Upper lobe of right lung (tissue), 1 donor: ENCODE results near the gene RASAL2. TPM values are rescaled to one million over a fixed set of nuclear protein-coding genes. Genes with fewer than 3 reads are reported as not detected.
A peak's percentile ranks its signal among the peaks of the same experiment; 100 is the strongest.

Source experiments
- ATAC-seq: fragments of 200-7000 bp; cut with Tn5 transposase; one replicate; pipeline ENCODE4 v1.9.1; 2020; ENCODE audit warnings: mild to moderate bottlenecking, moderate library complexity
- DNase-seq: peaks from one replicate; pipeline ENCODE4 v3.0.0-alpha.2; 2020
- H3K27ac ChIP-seq: fragments of 200-600 bp; one replicate; pipeline ENCODE4 v1.8.0; 2022
- H3K27me3 ChIP-seq: fragments of 200-600 bp; one replicate; pipeline ENCODE4 v1.8.0; 2022; ENCODE audit warnings: mild to moderate bottlenecking
- H3K36me3 ChIP-seq: fragments of 200-600 bp; one replicate; pipeline ENCODE4 v1.8.0; 2022
- H3K4me1 ChIP-seq: fragments of 200-600 bp; one replicate; pipeline ENCODE4 v1.8.0; 2022
- H3K4me3 ChIP-seq: fragments of 200-600 bp; one replicate; pipeline ENCODE4 v1.8.0; 2022; ENCODE audit warnings: mild to moderate bottlenecking
- H3K9me3 ChIP-seq: fragments of 200-600 bp; one replicate; pipeline ENCODE4 v1.8.0; 2022
- CTCF ChIP-seq: fragments of 200-600 bp; IDR thresholded peaks from one replicate; pipeline ENCODE4 v1.8.0; 2022; ENCODE audit warnings: antibody characterized with exemption
- intact Hi-C: fragments of 100-400 bp; cut with DNase I; formaldehyde crosslinking; loops from one replicate; pipeline ENCODE4 v1.11.0; 2022
- total RNA-seq: library from RNA; stranded (reverse); fragmentation: NEBNext Ultra II Directional; extraction: Animal tissue kit (Norgen Biotek cat#: 25700); gene quantifications from one replicate; pipeline ENCODE4 v1.2.1, GENCODE V29; 2021
- donor health status: DM: no; HTN: yes; CAD: no; lungs with severe emphysema.

The RASAL2 gene
- total RNA-seq, 1 donor from 2014 or later: 39.4 TPM

DNA sequence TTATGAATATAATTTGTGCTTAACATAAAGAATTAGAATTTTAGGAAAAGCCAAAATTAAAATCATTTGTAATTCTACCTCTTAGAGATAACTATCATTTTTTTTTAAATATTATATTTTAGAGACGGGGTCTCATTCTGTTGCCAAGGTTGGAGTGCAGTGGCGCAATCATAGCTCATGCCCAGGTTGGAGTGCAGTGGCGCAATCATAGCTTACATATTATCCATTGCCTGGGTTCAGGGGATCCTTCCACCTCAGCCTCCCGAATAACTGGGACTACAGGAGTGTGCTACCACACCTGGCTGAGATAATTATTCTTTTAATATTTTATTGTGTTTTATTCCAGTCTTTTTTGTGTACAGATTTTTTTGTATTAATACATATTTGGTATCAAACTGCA lies 8.3 kb downstream of the RASAL2 start:
- no peak for TF ChIP-seq CTCF
- Histone ChIP-seq H3K4me1 (peaks cover 19% of the 10 kb centered on the region), H3K9me3 (no peaks in the 10 kb centered on the region), H3K27me3 (no peaks in the 10 kb centered on the region), H3K36me3 (no peaks in the 10 kb centered on the region), H3K4me3 (no peak overlapping the region), H3K27ac (no peak overlapping the region)
- DNase-seq (no peak), ATAC-seq (peak; percentile 53)
- intact Hi-C loops: no loop called here

DNA sequence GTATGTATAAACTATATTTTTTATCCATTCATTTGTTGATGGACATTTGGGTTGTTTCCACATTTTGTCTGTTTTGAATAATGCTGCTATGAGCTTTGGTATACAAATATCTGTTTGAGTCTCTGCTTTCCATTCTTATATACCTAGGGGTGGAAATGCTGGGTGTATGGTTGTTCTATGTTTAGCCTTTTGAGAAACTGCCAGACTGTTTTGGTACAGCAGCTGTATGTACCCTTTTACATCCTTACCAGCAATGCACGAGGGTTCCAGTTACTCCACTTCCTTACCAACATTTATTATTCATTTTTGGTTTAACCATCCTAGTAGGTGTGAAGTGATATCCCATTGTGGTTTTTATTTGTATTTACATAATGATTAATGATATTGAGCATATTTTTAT lies 13.9 kb downstream of the RASAL2 start:
- no peaks in the 10 kb centered on the region for H3K9me3 ChIP-seq
- H3K27ac ChIP-seq: no peak overlapping the region
- no peak for TF ChIP-seq CTCF
- no peak for DNase-seq
- intact Hi-C loops: no loop called here
- no peaks in the 10 kb centered on the region for H3K36me3 ChIP-seq
- no peak for ATAC-seq
- H3K4me1 ChIP-seq: peaks cover 7% of the 10 kb centered on the region
- H3K27me3 ChIP-seq: no peaks in the 10 kb centered on the region
- no peak overlapping the region for H3K4me3 ChIP-seq

GRCh38 chr1:178109348-178110143 lies 15.6 kb downstream of the RASAL2 start:
- DNase-seq (no peak), ATAC-seq (no peak)
- Histone ChIP-seq H3K27ac (no peak overlapping the region), H3K27me3 (no peaks in the 10 kb centered on the region), H3K4me1 (peaks cover 7% of the 10 kb centered on the region), H3K36me3 (no peaks in the 10 kb centered on the region), H3K4me3 (no peak overlapping the region), H3K9me3 (no peaks in the 10 kb centered on the region)
- intact Hi-C loops: no loop called here
- TF ChIP-seq CTCF: no peak

DNA sequence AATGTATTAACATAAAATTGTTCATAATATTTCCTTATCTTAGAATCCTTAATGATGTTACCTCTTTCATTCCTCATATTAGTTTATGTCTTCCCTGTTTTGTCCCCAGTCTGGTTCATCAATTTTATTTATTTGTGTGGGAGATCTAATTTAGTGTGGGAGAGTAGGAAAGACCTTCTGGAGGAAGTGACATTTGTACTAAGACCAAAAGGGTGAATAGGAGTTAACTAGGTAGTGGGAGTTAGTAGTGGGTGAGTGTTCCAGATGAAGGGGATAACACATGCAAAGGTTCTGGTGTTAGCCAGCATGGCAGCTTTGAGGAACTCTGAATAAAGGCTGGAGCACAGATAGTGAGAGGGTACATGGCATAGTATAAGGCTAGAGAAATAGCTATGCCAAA lies 21.4 kb downstream of the RASAL2 start:
- Histone ChIP-seq H3K27me3 (no peaks in the 10 kb centered on the region), H3K4me3 (no peak overlapping the region), H3K27ac (no peak overlapping the region), H3K4me1 (peaks cover 3% of the 10 kb centered on the region), H3K9me3 (no peaks in the 10 kb centered on the region), H3K36me3 (no peaks in the 10 kb centered on the region)
- no peak for TF ChIP-seq CTCF
- intact Hi-C loops: no loop called here
- no peak for DNase-seq
- ATAC-seq: no peak

GRCh38 chr1:178118524-178118923 lies 24.6 kb downstream of the RASAL2 start:
- H3K36me3 ChIP-seq: no peaks in the 10 kb centered on the region
- no peak for TF ChIP-seq CTCF
- H3K27me3 ChIP-seq: no peaks in the 10 kb centered on the region
- ATAC-seq: no peak
- DNase-seq: no peak
- H3K4me3 ChIP-seq: no peak overlapping the region
- H3K4me1 ChIP-seq: peaks cover 3% of the 10 kb centered on the region
- H3K27ac ChIP-seq: no peak overlapping the region
- H3K9me3 ChIP-seq: no peaks in the 10 kb centered on the region
- intact Hi-C loops: no loop called here

GRCh38 chr1:178119628-178120027 lies 25.7 kb downstream of the RASAL2 start:
- Histone ChIP-seq H3K4me1 (peaks cover 3% of the 10 kb centered on the region), H3K4me3 (no peak overlapping the region), H3K27me3 (no peaks in the 10 kb centered on the region), H3K27ac (no peak overlapping the region), H3K9me3 (no peaks in the 10 kb centered on the region), H3K36me3 (no peaks in the 10 kb centered on the region)
- TF ChIP-seq CTCF: no peak
- DNase-seq (no peak), ATAC-seq (peak; percentile 81)
- intact Hi-C loops: no loop called here
